GM12878 (cell line): ENCODE data around the gene SNAI1.

Source experiments
- CTCF ChIP-seq, 3 experiments: IDR thresholded peaks in 2 of 3; conservative IDR thresholded peaks in 1 of 3; 2 replicates each; pipeline ENCODE4 v1.5.1; 2011; ENCODE audit warnings: low read depth in 3 of 3, low read length in 3 of 3, mild to moderate bottlenecking in 3 of 3, control low read depth in 2 of 3, moderate library complexity in 2 of 3, inconsistent platforms in 1 of 3, mixed read lengths in 1 of 3; ENCODE audit not compliant: control insufficient read depth in 2 of 3, insufficient read depth in 1 of 3; ENCODE audit errors: extremely low read depth in 1 of 3
- HDAC2 ChIP-seq: fragments of 200-600 bp; sonication (generic); IDR thresholded peaks from 2 replicates; pipeline ENCODE4 v1.6.1; 2017
- NR2C2 ChIP-seq: IDR thresholded peaks from 2 replicates; pipeline ENCODE4 v1.6.1; 2011; ENCODE audit warnings: borderline replicate concordance, low read depth; ENCODE audit not compliant: control insufficient read depth, insufficient read length
- POLR2A ChIP-seq: IDR thresholded peaks from 2 replicates; pipeline ENCODE4 v1.6.1; 2011; ENCODE audit warnings: low read depth, mild to moderate bottlenecking, low read length

GRCh38 chr20:49985157-49985556, 2.4 kb downstream of the SNAI1 start:
- TF ChIP-seq CTCF (IDR thresholded peaks at IDR 0.05 in 2 of 3, conservative IDR thresholded peaks at IDR 0.05 in 1 of 3; ENCODE audit: control insufficient read depth in 2 of 3, extremely low read depth in 1 of 3, insufficient read depth in 1 of 3, low read depth in 3 of 3, low read length in 3 of 3) = no peak
- TF ChIP-seq NR2C2 = no peak
- no peak for TF ChIP-seq POLR2A
- no peak for TF ChIP-seq HDAC2
